Measurements from ENCODE around the gene KRTAP5-9. TPM values are rescaled to one million over a fixed set of nuclear protein-coding genes. Genes with fewer than 3 reads are reported as not detected.
"Not testable (repeated sequence)": the region's sequence is repeated elsewhere in the genome, so short reads cannot be mapped to it uniquely, and the experiment has no call there.

KRTAP5-9 gene
- total and polyA plus RNA-seq, 2 donors from 2014 or later = 0.66 TPM; not detected in 1

DNA sequence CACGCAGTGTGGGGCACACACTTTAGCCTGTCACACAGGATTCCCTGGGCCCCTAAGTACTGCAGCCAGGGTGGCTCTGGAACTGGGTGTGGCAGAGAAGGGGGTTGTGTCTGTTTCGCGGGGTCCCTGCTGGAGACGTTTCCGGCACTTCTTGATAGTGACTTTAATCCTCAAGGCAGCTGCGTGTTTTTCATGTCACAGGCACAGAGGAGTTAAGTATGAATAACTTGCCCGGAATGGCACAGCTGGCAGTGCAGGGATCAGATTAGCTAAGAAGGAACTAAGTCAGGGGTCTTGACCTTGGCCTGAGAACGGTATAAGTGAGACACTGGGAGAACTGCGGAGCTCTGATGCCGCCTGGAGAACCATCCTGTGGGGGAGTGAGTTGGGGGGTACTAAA lies 28.7 kb upstream of the KRTAP5-9 start:
- Histone ChIP-seq H3K9me3 (ENCODE audit: control insufficient read depth in 2 of 3, insufficient read depth in 1 of 3, low read length in 3 of 3) (no peaks in the 10 kb centered on the region), H3K36me3 (ENCODE audit: control insufficient read depth in 2 of 3, insufficient read depth in 3 of 3, low read length in 3 of 3) (no peaks in the 10 kb centered on the region), H3K9ac (ENCODE audit: low read length in 3 of 3) (no peak overlapping the region), H3K27me3 (ENCODE audit: control insufficient read depth, insufficient read depth, low read length) (no peaks in the 10 kb centered on the region), H3K27ac (ENCODE audit: low read depth in 2 of 2, low read length in 2 of 2) (no peak overlapping the region), H3K4me1 (ENCODE audit: control insufficient read depth in 2 of 3, insufficient read depth in 2 of 3, low read depth in 1 of 3, low read length in 3 of 3) (no peaks in the 10 kb centered on the region), H3K4me3 (ENCODE audit: low read length in 3 of 3) (no peak overlapping the region)
- TF ChIP-seq, protein P1, sequence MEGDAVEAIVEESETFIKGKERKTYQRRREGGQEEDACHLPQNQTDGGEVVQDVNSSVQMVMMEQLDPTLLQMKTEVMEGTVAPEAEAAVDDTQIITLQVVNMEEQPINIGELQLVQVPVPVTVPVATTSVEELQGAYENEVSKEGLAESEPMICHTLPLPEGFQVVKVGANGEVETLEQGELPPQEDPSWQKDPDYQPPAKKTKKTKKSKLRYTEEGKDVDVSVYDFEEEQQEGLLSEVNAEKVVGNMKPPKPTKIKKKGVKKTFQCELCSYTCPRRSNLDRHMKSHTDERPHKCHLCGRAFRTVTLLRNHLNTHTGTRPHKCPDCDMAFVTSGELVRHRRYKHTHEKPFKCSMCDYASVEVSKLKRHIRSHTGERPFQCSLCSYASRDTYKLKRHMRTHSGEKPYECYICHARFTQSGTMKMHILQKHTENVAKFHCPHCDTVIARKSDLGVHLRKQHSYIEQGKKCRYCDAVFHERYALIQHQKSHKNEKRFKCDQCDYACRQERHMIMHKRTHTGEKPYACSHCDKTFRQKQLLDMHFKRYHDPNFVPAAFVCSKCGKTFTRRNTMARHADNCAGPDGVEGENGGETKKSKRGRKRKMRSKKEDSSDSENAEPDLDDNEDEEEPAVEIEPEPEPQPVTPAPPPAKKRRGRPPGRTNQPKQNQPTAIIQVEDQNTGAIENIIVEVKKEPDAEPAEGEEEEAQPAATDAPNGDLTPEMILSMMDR (IDR thresholded peaks at IDR 0.05; ENCODE audit: borderline replicate concordance, extremely low read depth, insufficient read depth) = no peak
- DNase-seq = no peak
- FAIRE-seq = no peak
- intact Hi-C loops (cut with DNase I) = no loop called here

GRCh38 chr11:71525188-71525937 lies 22.9 kb upstream of the KRTAP5-9 start:
- Histone ChIP-seq H3K27me3 (ENCODE audit: control insufficient read depth, insufficient read depth, low read length) (no peaks in the 10 kb centered on the region), H3K4me3 (ENCODE audit: low read length in 3 of 3) (no peak overlapping the region), H3K4me1 (ENCODE audit: control insufficient read depth in 2 of 3, insufficient read depth in 2 of 3, low read depth in 1 of 3, low read length in 3 of 3) (no peaks in the 10 kb centered on the region), H3K36me3 (ENCODE audit: control insufficient read depth in 2 of 3, insufficient read depth in 3 of 3, low read length in 3 of 3) (no peaks in the 10 kb centered on the region), H3K9me3 (ENCODE audit: control insufficient read depth in 2 of 3, insufficient read depth in 1 of 3, low read length in 3 of 3) (no peaks in the 10 kb centered on the region), H3K27ac (ENCODE audit: low read depth in 2 of 2, low read length in 2 of 2) (no peak overlapping the region), H3K9ac (ENCODE audit: low read length in 3 of 3) (no peak overlapping the region)
- TF ChIP-seq, protein P1 (IDR thresholded peaks at IDR 0.05; ENCODE audit: borderline replicate concordance, extremely low read depth, insufficient read depth) = no peak
- FAIRE-seq (no peak), DNase-seq (no peak)
- intact Hi-C loops (cut with DNase I) = no loop called here

GRCh38 chr11:71525938-71526495 lies 22.2 kb upstream of the KRTAP5-9 start:
- H3K36me3 ChIP-seq (ENCODE audit: control insufficient read depth in 2 of 3, insufficient read depth in 3 of 3, low read length in 3 of 3) = no peaks in the 10 kb centered on the region
- H3K4me3 ChIP-seq (ENCODE audit: low read length in 3 of 3) = no peak overlapping the region
- TF ChIP-seq, protein P1 (IDR thresholded peaks at IDR 0.05; ENCODE audit: borderline replicate concordance, extremely low read depth, insufficient read depth) = no peak
- DNase-seq = no peak
- no peaks in the 10 kb centered on the region for H3K4me1 ChIP-seq (ENCODE audit: control insufficient read depth in 2 of 3, insufficient read depth in 2 of 3, low read depth in 1 of 3, low read length in 3 of 3)
- FAIRE-seq = no peak
- no peaks in the 10 kb centered on the region for H3K27me3 ChIP-seq (ENCODE audit: control insufficient read depth, insufficient read depth, low read length)
- H3K9ac ChIP-seq (ENCODE audit: low read length in 3 of 3) = no peak overlapping the region
- no peak overlapping the region for H3K27ac ChIP-seq (ENCODE audit: low read depth in 2 of 2, low read length in 2 of 2)
- intact Hi-C loops (cut with DNase I) = no loop called here
- H3K9me3 ChIP-seq (ENCODE audit: control insufficient read depth in 2 of 3, insufficient read depth in 1 of 3, low read length in 3 of 3) = no peaks in the 10 kb centered on the region

GRCh38 chr11:71526796-71527575 lies 21.2 kb upstream of the KRTAP5-9 start, which contains the start of gene KRTAP5-7:
TSS of gene KRTAP5-7 (plus strand) at chr11:71527267. CDS start at chr11:71527301, 34 bp downstream.
- intact Hi-C loops (cut with DNase I); H3K27ac ChIP-seq (ENCODE audit: low read depth in 2 of 2, low read length in 2 of 2); FAIRE-seq; H3K4me1 ChIP-seq (ENCODE audit: control insufficient read depth in 2 of 3, insufficient read depth in 2 of 3, low read depth in 1 of 3, low read length in 3 of 3); H3K27me3 ChIP-seq (ENCODE audit: control insufficient read depth, insufficient read depth, low read length); H3K36me3 ChIP-seq (ENCODE audit: control insufficient read depth in 2 of 3, insufficient read depth in 3 of 3, low read length in 3 of 3); DNase-seq; H3K9me3 ChIP-seq (ENCODE audit: control insufficient read depth in 2 of 3, insufficient read depth in 1 of 3, low read length in 3 of 3); H3K4me3 ChIP-seq (ENCODE audit: low read length in 3 of 3); H3K9ac ChIP-seq (ENCODE audit: low read length in 3 of 3): not testable (repeated sequence)
